Chondrocyte (in vitro differentiated cells): ENCODE results near the gene NRN1L. TPM values are rescaled to one million over a fixed set of nuclear protein-coding genes. Genes with fewer than 3 reads are reported as not detected.

Experiments
- DNase-seq: peaks from one replicate; pipeline ENCODE4 v3.0.0; 2021; ENCODE audit warnings: mixed read lengths, low spot score
- H3K27ac Mint-ChIP-seq: one replicate; pipeline ENCODE4 v1.8.0; 2021; ENCODE audit warnings: mild to moderate bottlenecking, moderate library complexity, mixed read lengths; ENCODE audit not compliant: unreplicated experiment
- H3K27me3 Mint-ChIP-seq: 2 replicates; pipeline ENCODE4 v1.8.0; 2021; ENCODE audit warnings: low read depth, mixed read lengths
- H3K36me3 Mint-ChIP-seq: 2 replicates; pipeline ENCODE4 v1.8.0; 2021; ENCODE audit warnings: low read depth, mixed read lengths
- H3K4me1 Mint-ChIP-seq: 2 replicates; pipeline ENCODE4 v1.8.0; 2021; ENCODE audit warnings: low read depth, mild to moderate bottlenecking, mixed read lengths
- H3K4me3 Mint-ChIP-seq: one replicate; pipeline ENCODE4 v1.8.0; 2021; ENCODE audit warnings: mild to moderate bottlenecking, moderate library complexity, mixed read lengths; ENCODE audit not compliant: unreplicated experiment
- H3K9me3 Mint-ChIP-seq: 2 replicates; pipeline ENCODE4 v1.8.0; 2021; ENCODE audit warnings: low read depth, mixed read lengths
- total RNA-seq: library from RNA; stranded (reverse); gene quantifications from 3 replicates; pipeline ENCODE4 v1.2.1, GENCODE V29; 2021
- TF ChIP-seq, protein P1 (sequence below): fragments of 200-600 bp; sonication (generic); IDR thresholded peaks from 2 replicates; pipeline ENCODE4 v1.5.0; 2021; ENCODE audit warnings: antibody characterized with exemption, mild to moderate bottlenecking, moderate library complexity

NRN1L gene
- total RNA-seq, 1 donor from 2014 or later = 0.57 TPM

DNA sequence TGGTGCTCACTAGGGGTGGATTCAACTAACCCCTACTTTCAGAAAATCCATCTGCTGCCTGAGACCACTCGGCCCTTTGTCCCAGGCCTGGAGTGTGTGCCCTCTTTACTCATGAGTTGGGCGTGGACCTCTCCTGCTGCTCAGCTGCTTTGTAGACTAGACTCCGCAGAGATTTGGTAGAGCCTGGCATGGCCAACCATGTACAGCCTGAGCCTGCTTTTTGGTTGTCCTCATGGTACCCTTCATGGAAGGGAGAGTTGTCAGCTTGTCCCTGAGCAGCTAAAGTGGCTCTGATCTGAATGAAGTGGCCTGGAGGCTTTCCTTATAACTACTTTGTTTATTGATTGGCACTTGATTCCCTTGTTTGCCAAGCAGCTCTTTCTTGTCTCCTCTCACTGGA, 10.3 kb upstream of the NRN1L start:
- Mint-ChIP-seq H3K27me3 (no peaks in the 10 kb centered on the region), H3K4me1 (peaks cover 27% of the 10 kb centered on the region), H3K27ac (peak overlapping the region; percentile 94)

DNA sequence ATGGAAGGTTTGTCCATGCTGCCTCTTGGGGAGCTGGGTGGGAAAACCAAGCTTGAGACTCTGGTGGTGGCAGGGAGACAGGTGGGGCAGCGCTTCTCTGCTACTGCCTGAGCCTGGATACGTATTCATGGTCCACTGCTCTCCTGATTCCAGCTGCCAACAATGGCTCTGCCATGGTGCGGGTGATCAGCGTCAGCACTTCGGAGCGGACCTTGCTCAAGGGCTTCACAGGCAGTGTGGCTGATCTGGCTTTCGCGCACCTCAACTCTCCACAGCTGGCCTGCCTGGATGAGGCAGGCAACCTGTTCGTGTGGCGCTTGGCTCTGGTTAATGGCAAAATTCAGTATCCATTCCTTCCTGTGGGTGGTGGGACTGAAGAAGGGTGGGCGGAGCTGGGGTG, 7.6 kb upstream of the NRN1L start:
- Mint-ChIP-seq H3K36me3 (peaks cover 25% of the 10 kb centered on the region), H3K4me3 (no peak overlapping the region), H3K27me3 (no peaks in the 10 kb centered on the region), H3K4me1 (peaks cover 27% of the 10 kb centered on the region), H3K27ac (no peak overlapping the region), H3K9me3 (no peaks in the 10 kb centered on the region)
- TF ChIP-seq, protein P1, sequence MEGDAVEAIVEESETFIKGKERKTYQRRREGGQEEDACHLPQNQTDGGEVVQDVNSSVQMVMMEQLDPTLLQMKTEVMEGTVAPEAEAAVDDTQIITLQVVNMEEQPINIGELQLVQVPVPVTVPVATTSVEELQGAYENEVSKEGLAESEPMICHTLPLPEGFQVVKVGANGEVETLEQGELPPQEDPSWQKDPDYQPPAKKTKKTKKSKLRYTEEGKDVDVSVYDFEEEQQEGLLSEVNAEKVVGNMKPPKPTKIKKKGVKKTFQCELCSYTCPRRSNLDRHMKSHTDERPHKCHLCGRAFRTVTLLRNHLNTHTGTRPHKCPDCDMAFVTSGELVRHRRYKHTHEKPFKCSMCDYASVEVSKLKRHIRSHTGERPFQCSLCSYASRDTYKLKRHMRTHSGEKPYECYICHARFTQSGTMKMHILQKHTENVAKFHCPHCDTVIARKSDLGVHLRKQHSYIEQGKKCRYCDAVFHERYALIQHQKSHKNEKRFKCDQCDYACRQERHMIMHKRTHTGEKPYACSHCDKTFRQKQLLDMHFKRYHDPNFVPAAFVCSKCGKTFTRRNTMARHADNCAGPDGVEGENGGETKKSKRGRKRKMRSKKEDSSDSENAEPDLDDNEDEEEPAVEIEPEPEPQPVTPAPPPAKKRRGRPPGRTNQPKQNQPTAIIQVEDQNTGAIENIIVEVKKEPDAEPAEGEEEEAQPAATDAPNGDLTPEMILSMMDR = no peak
- no peak for DNase-seq

More for the DNA sequence above, 10.3 kb upstream of the NRN1L start:
- H3K36me3 Mint-ChIP-seq = peaks cover 28% of the 10 kb centered on the region
- DNase-seq = no peak
- H3K4me3 Mint-ChIP-seq = peak overlapping the region; percentile 87
- H3K9me3 Mint-ChIP-seq = no peaks in the 10 kb centered on the region
- TF ChIP-seq, protein P1 = no peak

DNA sequence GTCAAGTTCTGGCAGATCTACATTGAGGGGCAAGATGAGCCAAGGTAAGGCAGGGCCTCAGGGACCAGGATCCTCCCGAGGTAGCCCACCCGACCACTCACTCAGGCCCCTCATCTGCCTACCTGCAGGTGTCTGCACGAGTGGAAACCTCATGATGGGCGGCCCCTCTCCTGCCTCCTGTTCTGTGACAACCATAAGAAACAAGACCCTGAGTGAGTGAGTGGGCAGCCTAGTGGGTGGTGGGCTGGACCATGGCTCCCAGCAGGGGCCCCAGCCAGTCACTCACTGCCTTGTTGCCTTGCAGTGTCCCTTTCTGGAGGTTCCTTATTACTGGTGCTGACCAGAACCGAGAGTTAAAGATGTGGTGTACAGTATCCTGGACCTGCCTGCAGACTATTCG, 6.5 kb upstream of the NRN1L start:
- TF ChIP-seq, protein P1 = no peak
- Mint-ChIP-seq H3K36me3 (peaks cover 27% of the 10 kb centered on the region), H3K27me3 (no peaks in the 10 kb centered on the region), H3K27ac (no peak overlapping the region), H3K9me3 (no peaks in the 10 kb centered on the region), H3K4me3 (no peak overlapping the region), H3K4me1 (peaks cover 21% of the 10 kb centered on the region)
- DNase-seq = no peak

DNA sequence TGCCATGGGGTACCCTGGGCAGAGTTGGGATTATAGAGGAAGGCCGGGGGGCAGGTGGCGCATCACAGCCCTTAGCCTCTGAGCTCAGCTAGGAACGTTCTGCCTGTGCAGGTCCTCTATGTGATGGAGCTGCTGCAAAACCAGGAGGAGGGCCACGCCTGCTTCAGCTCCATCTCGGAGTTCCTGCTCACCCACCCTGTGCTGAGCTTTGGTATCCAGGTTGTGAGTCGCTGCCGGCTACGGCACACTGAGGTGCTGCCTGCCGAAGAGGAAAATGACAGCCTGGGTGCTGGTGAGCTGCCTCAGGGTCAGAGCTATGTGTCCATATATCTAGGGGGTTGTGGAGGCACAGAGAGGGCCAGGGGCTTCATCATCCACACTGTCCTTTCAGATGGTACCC, 5.8 kb upstream of the NRN1L start:
- no peak overlapping the region for H3K27ac Mint-ChIP-seq

DNA sequence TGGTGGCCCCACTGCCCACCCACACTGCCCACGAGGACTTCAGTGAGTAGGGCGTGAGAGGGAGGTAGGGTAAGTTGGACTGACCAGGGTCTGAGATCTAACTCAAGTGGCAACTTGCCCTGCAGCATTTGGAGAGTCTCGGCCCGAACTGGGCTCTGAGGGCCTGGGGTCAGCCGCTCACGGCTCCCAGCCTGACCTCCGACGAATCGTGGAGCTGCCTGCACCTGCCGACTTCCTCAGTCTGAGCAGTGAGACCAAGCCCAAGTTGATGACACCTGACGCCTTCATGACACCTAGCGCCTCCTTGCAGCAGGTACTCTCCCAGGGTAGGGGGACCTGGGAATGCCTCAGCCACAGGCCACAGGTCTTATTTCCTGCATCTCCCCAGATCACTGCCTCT, 5.2 kb upstream of the NRN1L start:
- DNase-seq = no peak
- H3K9me3 Mint-ChIP-seq = no peaks in the 10 kb centered on the region
- H3K36me3 Mint-ChIP-seq = peaks cover 34% of the 10 kb centered on the region
- peaks cover 14% of the 10 kb centered on the region for H3K4me1 Mint-ChIP-seq
- H3K4me3 Mint-ChIP-seq = no peak overlapping the region
- no peaks in the 10 kb centered on the region for H3K27me3 Mint-ChIP-seq
- no peak overlapping the region for H3K27ac Mint-ChIP-seq
- TF ChIP-seq, protein P1 = no peak

More for the DNA sequence above, 5.8 kb upstream of the NRN1L start:
- DNase-seq = no peak
- H3K4me3 Mint-ChIP-seq = no peak overlapping the region
- H3K4me1 Mint-ChIP-seq = peaks cover 18% of the 10 kb centered on the region
- no peaks in the 10 kb centered on the region for H3K9me3 Mint-ChIP-seq
- H3K36me3 Mint-ChIP-seq = peaks cover 33% of the 10 kb centered on the region
- no peaks in the 10 kb centered on the region for H3K27me3 Mint-ChIP-seq
- TF ChIP-seq, protein P1 = no peak
